Muscle of leg (tissue), 11 donors: ENCODE data around the gene CYP2A13. TPM values are rescaled to one million over a fixed set of nuclear protein-coding genes. Genes with fewer than 3 reads are reported as not detected.
"Not testable (repeated sequence)": the region's sequence is repeated elsewhere in the genome, so short reads cannot be mapped to it uniquely, and the experiment has no call there.

Experiments used
- DNase-seq: peaks from one replicate; pipeline ENCODE4 v3.0.0; 2013
- H3K27ac ChIP-seq: one replicate; pipeline ENCODE4 v1.5.1; 2013; ENCODE audit warnings: mild to moderate bottlenecking, low read length, control low read depth
- H3K27me3 ChIP-seq: one replicate; pipeline ENCODE4 v1.6.1; 2013; ENCODE audit warnings: low read length; ENCODE audit not compliant: control insufficient read depth, insufficient read depth
- H3K36me3 ChIP-seq: one replicate; pipeline ENCODE4 v1.6.1; 2013; ENCODE audit warnings: low read length; ENCODE audit not compliant: control insufficient read depth, insufficient read depth
- H3K4me1 ChIP-seq: one replicate; pipeline ENCODE4 v1.6.1; 2013; ENCODE audit warnings: low read length; ENCODE audit not compliant: control insufficient read depth, insufficient read depth
- H3K4me3 ChIP-seq: one replicate; pipeline ENCODE4 v1.5.1; 2013; ENCODE audit warnings: low read length, control low read depth
- H3K9me3 ChIP-seq: replicated peaks from 2 replicates; pipeline ENCODE4 v1.6.1; 2013; ENCODE audit warnings: low read depth, low read length; ENCODE audit not compliant: control insufficient read depth
- WGBS: methylation state at CpG from one replicate; pipeline ENCODE4 v1.1.5; 2013; ENCODE audit warnings: missing lambda C conversion rate; ENCODE audit not compliant: insufficient coverage; 5-methylcytosine and 5-hydroxymethylcytosine counted together
- polyA plus RNA-seq, 8 donors: library from polyadenylated mRNA; unstranded; fragments of 120-200 nt; gene quantifications; one replicate each; pipeline versions ENCODE4 v1.2.1 to v1.2.3, GENCODE V29; 2013; ENCODE audit warnings: inconsistent platforms in 1 of 8, low replicate concordance in 1 of 8; ENCODE audit not compliant: insufficient read length in 8 of 8, insufficient read depth in 1 of 8
- total RNA-seq: library from RNA; stranded (reverse); fragments of 120-200 nt; gene quantifications from one replicate; pipeline ENCODE4 v1.2.4, GENCODE V29; 2013

Gene CYP2A13
- total and polyA plus RNA-seq, 9 donors = not detected

DNA sequence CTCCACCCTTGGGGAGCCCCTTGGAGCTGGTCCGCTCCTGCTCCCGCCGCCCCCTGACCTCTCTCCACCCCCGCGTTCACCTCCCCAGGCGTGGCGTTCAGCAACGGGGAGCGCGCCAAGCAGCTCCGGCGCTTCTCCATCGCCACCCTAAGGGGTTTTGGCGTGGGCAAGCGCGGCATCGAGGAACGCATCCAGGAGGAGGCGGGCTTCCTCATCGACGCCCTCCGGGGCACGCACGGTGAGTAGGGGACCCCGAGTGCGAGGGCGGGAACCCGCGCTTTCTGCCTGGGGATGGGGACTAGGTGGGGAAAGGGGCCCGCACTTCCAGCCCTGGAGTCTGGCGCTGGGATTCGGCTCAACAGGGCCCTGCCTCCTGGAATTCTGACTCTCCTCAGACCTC lies 1.7 kb downstream of the CYP2A13 start:
- Histone ChIP-seq H3K9me3 (no peaks in the 10 kb centered on the region), H3K4me3 (no peak overlapping the region), H3K27ac (no peak overlapping the region), H3K4me1 (no peaks in the 10 kb centered on the region), H3K27me3 (peaks cover 15% of the 10 kb centered on the region), H3K36me3 (no peaks in the 10 kb centered on the region)
- no peak for DNase-seq
- WGBS = under 1% methylated on average over 25 of the region's 32 CpGs

GRCh38 chr19:41095703-41096102 lies 7.5 kb downstream of the CYP2A13 start:
- Histone ChIP-seq H3K9me3 (no peaks in the 10 kb centered on the region), H3K27ac (no peak overlapping the region), H3K4me1 (no peaks in the 10 kb centered on the region), H3K4me3 (no peak overlapping the region), H3K27me3 (peaks cover 1% of the 10 kb centered on the region), H3K36me3 (no peaks in the 10 kb centered on the region)
- 83% methylated on average over 8 of the region's 15 CpGs for WGBS
- no peak for DNase-seq

GRCh38 chr19:41096353-41096752 lies 8.1 kb downstream of the CYP2A13 start:
- Histone ChIP-seq H3K36me3 (no peaks in the 10 kb centered on the region), H3K4me1 (no peaks in the 10 kb centered on the region), H3K27me3 (no peaks in the 10 kb centered on the region), H3K4me3 (no peak overlapping the region), H3K9me3 (no peaks in the 10 kb centered on the region), H3K27ac (no peak overlapping the region)
- 68% methylated on average over 6 of the region's 7 CpGs for WGBS
- no peak for DNase-seq

DNA sequence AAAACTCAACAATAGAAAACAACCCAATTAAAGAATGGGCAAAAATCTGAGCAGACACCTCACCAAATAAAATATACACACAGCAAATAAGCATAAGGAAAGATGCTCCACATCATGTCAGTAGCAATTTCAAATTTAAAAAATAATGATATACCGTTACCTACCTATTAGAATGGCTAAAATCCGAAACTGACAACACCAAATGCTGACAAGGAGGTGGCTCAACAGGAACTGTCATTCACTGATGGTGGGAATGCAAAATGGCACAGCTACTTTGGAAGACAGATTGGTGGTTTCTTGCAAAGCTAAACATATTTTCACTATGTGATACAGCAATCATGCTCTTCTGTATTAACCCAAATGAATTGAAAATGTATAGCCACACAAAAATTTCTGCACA lies 9.1 kb downstream of the CYP2A13 start:
- Histone ChIP-seq H3K9me3 (no peaks in the 10 kb centered on the region), H3K27ac (no peak overlapping the region), H3K4me1 (no peaks in the 10 kb centered on the region), H3K27me3 (no peaks in the 10 kb centered on the region), H3K4me3 (no peak overlapping the region), H3K36me3 (no peaks in the 10 kb centered on the region)
- DNase-seq = no peak
- WGBS = no CpG with 5 or more reads among the region's 2 CpGs

DNA sequence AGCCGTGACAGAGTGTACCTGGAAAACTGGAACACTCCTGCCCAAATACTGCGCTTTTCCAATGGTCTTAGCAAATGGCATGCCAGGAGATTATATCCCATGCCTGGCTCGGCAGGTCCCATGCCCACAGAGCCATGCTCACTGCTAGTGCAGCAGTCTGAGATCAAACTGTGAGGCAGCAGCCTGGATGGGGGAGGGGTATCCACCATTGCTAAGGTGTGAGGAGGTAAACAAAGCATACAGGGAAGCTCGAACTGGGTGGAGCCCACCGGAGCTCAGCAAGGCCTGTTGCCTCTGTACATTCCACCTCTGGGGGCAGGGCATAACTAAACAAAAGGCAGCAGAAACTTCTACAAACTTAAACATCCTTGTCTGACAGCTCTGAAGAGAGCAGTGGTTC lies 10.5 kb downstream of the CYP2A13 start:
- WGBS = 92% methylated on average over 3 of the region's 5 CpGs
- H3K36me3 ChIP-seq = no peaks in the 10 kb centered on the region
- no peaks in the 10 kb centered on the region for H3K27me3 ChIP-seq
- no peak overlapping the region for H3K27ac ChIP-seq
- no peak overlapping the region for H3K4me3 ChIP-seq
- no peak for DNase-seq
- no peaks in the 10 kb centered on the region for H3K4me1 ChIP-seq
- H3K9me3 ChIP-seq = no peaks in the 10 kb centered on the region

- WGBS = no CpG with 5 or more reads among the region's 1 CpG
These were observed 14.0 kb downstream of the CYP2A13 start for GRCh38 chr19:41102210-41102609.

DNA sequence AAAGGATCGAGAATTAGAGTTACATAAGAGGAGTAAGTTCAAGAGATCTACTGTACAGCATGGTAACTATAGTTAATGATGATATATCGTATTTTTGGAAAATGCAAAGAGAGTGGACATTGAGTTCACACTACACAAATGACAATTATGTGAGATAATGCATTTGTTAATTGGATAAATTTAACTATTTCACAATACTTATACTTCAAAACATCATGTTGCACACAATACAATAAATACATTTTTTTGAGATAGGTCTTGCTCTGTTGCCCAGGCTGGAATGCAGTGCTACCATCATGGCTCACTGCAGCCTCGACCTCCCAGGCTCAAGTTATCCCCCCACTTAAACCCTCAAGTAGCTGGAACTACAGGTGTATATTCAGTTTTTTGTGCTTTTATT lies 17.9 kb downstream of the CYP2A13 start:
- Histone ChIP-seq H3K27me3 (no peaks in the 10 kb centered on the region), H3K9me3 (no peaks in the 10 kb centered on the region), H3K36me3 (no peaks in the 10 kb centered on the region), H3K4me1 (no peaks in the 10 kb centered on the region), H3K4me3 (no peak overlapping the region), H3K27ac (no peak overlapping the region)
- no peak for DNase-seq
- WGBS = no CpG with 5 or more reads among the region's 3 CpGs

More at GRCh38 chr19:41102210-41102609, 14.0 kb downstream of the CYP2A13 start:
- H3K27ac ChIP-seq, H3K4me3 ChIP-seq, DNase-seq, H3K4me1 ChIP-seq, H3K27me3 ChIP-seq, H3K36me3 ChIP-seq, H3K9me3 ChIP-seq: not testable (repeated sequence)

- Histone ChIP-seq H3K27ac (no peak overlapping the region), H3K9me3 (no peaks in the 10 kb centered on the region), H3K4me1 (no peaks in the 10 kb centered on the region), H3K27me3 (no peaks in the 10 kb centered on the region), H3K4me3 (no peak overlapping the region), H3K36me3 (no peaks in the 10 kb centered on the region)
- WGBS = 90% methylated on average over 8 of the region's 9 CpGs
- DNase-seq = no peak
These were observed 23.0 kb downstream of the CYP2A13 start for GRCh38 chr19:41111296-41111695.

DNA sequence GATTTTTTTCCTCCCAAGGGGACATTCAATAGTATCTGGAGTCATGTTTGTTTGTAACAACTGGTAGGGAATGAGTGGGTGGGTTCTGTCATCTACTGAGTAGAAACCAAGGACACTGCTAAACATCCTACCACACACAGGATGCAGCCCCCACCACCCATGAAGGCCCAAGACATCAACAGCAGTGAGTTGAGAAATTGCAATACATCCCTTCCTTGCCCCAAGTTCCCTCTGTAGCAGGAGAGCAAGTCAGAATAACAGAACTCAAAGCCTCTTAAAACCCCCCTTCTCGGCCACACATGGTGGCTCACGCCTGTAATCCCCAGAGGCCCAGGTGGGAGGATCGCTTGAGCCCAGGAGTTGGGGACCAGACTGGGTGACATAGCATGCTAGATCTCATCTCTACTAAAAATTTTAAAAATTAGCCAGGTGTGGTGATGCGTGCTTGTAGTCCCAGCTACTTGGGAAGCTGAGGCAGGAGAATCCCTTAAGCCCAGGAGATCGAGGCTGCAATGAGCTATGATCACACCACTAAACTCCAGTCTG lies 23.6 kb downstream of the CYP2A13 start:
- H3K4me3 ChIP-seq = no peak overlapping the region
- DNase-seq = no peak
- H3K36me3 ChIP-seq = no peaks in the 10 kb centered on the region
- no peaks in the 10 kb centered on the region for H3K4me1 ChIP-seq
- no peaks in the 10 kb centered on the region for H3K9me3 ChIP-seq
- no peaks in the 10 kb centered on the region for H3K27me3 ChIP-seq
- 100% methylated on average over 2 of the region's 5 CpGs for WGBS
- no peak overlapping the region for H3K27ac ChIP-seq

- Histone ChIP-seq H3K9me3 (no peaks in the 10 kb centered on the region), H3K27ac (no peak overlapping the region), H3K36me3 (no peaks in the 10 kb centered on the region), H3K4me1 (no peaks in the 10 kb centered on the region), H3K27me3 (no peaks in the 10 kb centered on the region), H3K4me3 (no peak overlapping the region)
- WGBS = 68% methylated on average over 4 of the region's 7 CpGs
- no peak for DNase-seq
These were observed 24.6 kb downstream of the CYP2A13 start for GRCh38 chr19:41112728-41113290.

DNA sequence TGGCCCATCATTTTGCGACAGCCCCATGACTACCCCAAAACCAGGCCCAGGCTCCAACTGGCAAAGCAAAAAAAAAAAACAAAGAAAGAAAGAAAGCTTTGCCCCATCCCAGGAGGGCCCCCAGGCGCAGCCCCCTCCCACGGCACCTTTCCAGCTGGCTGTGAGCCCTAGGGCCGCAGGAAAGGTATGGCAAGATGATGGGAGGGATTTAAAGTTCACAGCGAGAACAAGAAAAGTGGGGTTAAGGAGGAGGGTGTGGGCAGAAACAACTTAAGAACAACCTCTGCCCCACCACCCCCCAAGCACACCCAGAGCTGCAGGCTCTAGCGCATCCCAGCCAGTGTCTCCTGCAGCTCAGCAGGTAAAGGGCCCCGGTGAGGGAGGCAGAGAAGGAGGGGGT lies 25.9 kb downstream of the CYP2A13 start, which contains the start of gene CYP2F1:
Gene CYP2F1, plus strand, starts transcription at position 301 of the 400 bp plus-strand sequence. CDS start 1,757 bp downstream, outside the sequence.
- WGBS = 33% methylated on average over 3 of the region's 7 CpGs
- no peaks in the 10 kb centered on the region for H3K27me3 ChIP-seq
- H3K4me1 ChIP-seq = no peaks in the 10 kb centered on the region
- H3K27ac ChIP-seq = no peak within 1 kb of the TSS
- H3K9me3 ChIP-seq = no peaks in the 10 kb centered on the region
- H3K4me3 ChIP-seq = no peak within 1 kb of the TSS
- no peak for DNase-seq
- H3K36me3 ChIP-seq = no peaks in the 10 kb centered on the region
